Suprapubic skin (tissue), 4 donors: ENCODE data around the gene DEPP1. TPM values are rescaled to one million over a fixed set of nuclear protein-coding genes. Genes with fewer than 3 reads are reported as not detected.
A peak's percentile ranks its signal among the peaks of the same experiment; 100 is the strongest.

Experiments
- DNase-seq, 2 donors: peaks; one replicate each; pipeline ENCODE4 v3.0.0-alpha.2; 2019; ENCODE audit warnings: low spot score in 2 of 2
- H3K27ac ChIP-seq: fragments of 200-600 bp; sonication (generic); one replicate; pipeline ENCODE4 v1.5.1; 2019
- H3K27me3 ChIP-seq: fragments of 200-600 bp; sonication (generic); one replicate; pipeline ENCODE4 v1.5.1; 2019
- H3K36me3 ChIP-seq: fragments of 200-600 bp; sonication (generic); one replicate; pipeline ENCODE4 v1.5.1; 2019
- H3K4me1 ChIP-seq: fragments of 200-600 bp; sonication (generic); one replicate; pipeline ENCODE4 v1.5.1; 2019
- H3K4me3 ChIP-seq: fragments of 200-600 bp; sonication (generic); one replicate; pipeline ENCODE4 v1.5.1; 2019; ENCODE audit warnings: mild to moderate bottlenecking
- H3K9me3 ChIP-seq: fragments of 200-600 bp; sonication (generic); one replicate; pipeline ENCODE4 v1.5.1; 2019
- CTCF ChIP-seq, 2 donors: fragments of 200-600 bp in 1 of 2; fragments of 450-650 bp in 1 of 2; sonication (generic) in 1 of 2; IDR thresholded peaks; one replicate each; pipeline ENCODE4 v1.5.1; 2016 to 2019; ENCODE audit warnings: antibody characterized with exemption in 2 of 2, mild to moderate bottlenecking in 1 of 2, moderate library complexity in 1 of 2
- EP300 ChIP-seq: sonication (generic); formaldehyde crosslinking; IDR thresholded peaks from one replicate; pipeline ENCODE4 v1.6.1; 2017; ENCODE audit warnings: antibody characterized with exemption
- POLR2A ChIP-seq, 2 donors: fragments of 450-650 bp; IDR thresholded peaks; one replicate each; pipeline ENCODE4 v1.6.1; 2017; ENCODE audit warnings: antibody characterized with exemption in 2 of 2, mild to moderate bottlenecking in 2 of 2, moderate library complexity in 2 of 2
- POLR2AphosphoS5 ChIP-seq, 3 donors: sonication (generic); formaldehyde crosslinking; IDR thresholded peaks; one replicate each; pipeline ENCODE4 v1.6.1; 2017; ENCODE audit warnings: antibody characterized with exemption in 3 of 3
- WGBS: methylation state at CpG from one replicate; pipeline ENCODE4 v1.1.5; 2018; 5-methylcytosine and 5-hydroxymethylcytosine counted together
- total RNA-seq, 4 donors: library from RNA; depleted of rRNA; stranded (reverse); fragments of >200 nt; gene quantifications; one replicate each; pipeline ENCODE4 v1.1.0, GENCODE V29; 2016

The DEPP1 gene
- total RNA-seq, 4 donors from 2014 or later: 27.5 to 101 (median 38.2) TPM

GRCh38 chr10:45000752-45001380 lies 22.3 kb upstream of the DEPP1 start, which contains the start of gene ZNF22:
Gene ZNF22 (plus strand): TSS chr10:45000923. CDS start chr10:45003369, 2,446 bp downstream.
- Histone ChIP-seq H3K27ac (peak within 1 kb of the TSS; percentile 97), H3K4me3 (peak within 1 kb of the TSS; percentile 66), H3K36me3 (peaks cover 11% of the 10 kb centered on the region), H3K9me3 (no peaks in the 10 kb centered on the region), H3K4me1 (peaks cover 58% of the 10 kb centered on the region), H3K27me3 (no peaks in the 10 kb centered on the region)
- DNase-seq: no peak
- TF ChIP-seq POLR2AphosphoS5 (IDR thresholded peaks at IDR 0.05) (no peak), POLR2A (IDR thresholded peaks at IDR 0.05) (peak in 1 of 2 donors; percentile 50), CTCF (IDR thresholded peaks at IDR 0.05) (no peak), EP300 (no peak)
- 0% methylated on average over 17 of the region's 79 CpGs for WGBS

- WGBS: 31% methylated on average over 12 of the region's 12 CpGs
- DNase-seq: peak; percentile 93 to 94
These were observed 21.6 kb upstream of the DEPP1 start for GRCh38 chr10:45000138-45000751.

GRCh38 chr10:44998146-44998631 lies 19.6 kb upstream of the DEPP1 start:
- H3K27ac ChIP-seq: peak overlapping the region; percentile 88
- peaks cover 7% of the 10 kb centered on the region for H3K36me3 ChIP-seq
- H3K4me3 ChIP-seq: no peak overlapping the region
- 82% methylated on average over 6 of the region's 6 CpGs for WGBS
- TF ChIP-seq POLR2A (IDR thresholded peaks at IDR 0.05): no peak
- TF ChIP-seq POLR2AphosphoS5 (IDR thresholded peaks at IDR 0.05): peak in 1 of 3 donors; percentile 26
- H3K4me1 ChIP-seq: peaks cover 73% of the 10 kb centered on the region
- no peak for DNase-seq
- H3K9me3 ChIP-seq: no peaks in the 10 kb centered on the region
- H3K27me3 ChIP-seq: no peaks in the 10 kb centered on the region

More at GRCh38 chr10:45000138-45000751, 21.6 kb upstream of the DEPP1 start:
- Histone ChIP-seq H3K27me3 (no peaks in the 10 kb centered on the region), H3K9me3 (no peaks in the 10 kb centered on the region), H3K4me3 (peak overlapping the region; percentile 66), H3K27ac (peak overlapping the region; percentile 97), H3K4me1 (peaks cover 65% of the 10 kb centered on the region), H3K36me3 (peaks cover 11% of the 10 kb centered on the region)
- TF ChIP-seq POLR2AphosphoS5 (IDR thresholded peaks at IDR 0.05) (peak in 2 of 3 donors; percentile 44 to 47), EP300 (no peak)

GRCh38 chr10:44997105-44997748 lies 18.6 kb upstream of the DEPP1 start:
- H3K4me1 ChIP-seq: peaks cover 73% of the 10 kb centered on the region
- 87% methylated on average over 6 of the region's 6 CpGs for WGBS
- no peaks in the 10 kb centered on the region for H3K27me3 ChIP-seq
- peaks cover 7% of the 10 kb centered on the region for H3K36me3 ChIP-seq
- H3K9me3 ChIP-seq: no peaks in the 10 kb centered on the region
- no peak overlapping the region for H3K4me3 ChIP-seq
- no peak for DNase-seq
- TF ChIP-seq POLR2A (IDR thresholded peaks at IDR 0.05) (no peak), EP300 (no peak), CTCF (IDR thresholded peaks at IDR 0.05) (no peak), POLR2AphosphoS5 (IDR thresholded peaks at IDR 0.05) (no peak)
- peak overlapping the region; percentile 88 for H3K27ac ChIP-seq

- peak in 2 of 3 donors; percentile 8 to 9 for TF ChIP-seq POLR2AphosphoS5 (IDR thresholded peaks at IDR 0.05)
- TF ChIP-seq POLR2A (IDR thresholded peaks at IDR 0.05): no peak
- TF ChIP-seq EP300: no peak
- TF ChIP-seq CTCF (IDR thresholded peaks at IDR 0.05): no peak
- Histone ChIP-seq H3K9me3 (no peaks in the 10 kb centered on the region), H3K4me1 (peaks cover 73% of the 10 kb centered on the region), H3K4me3 (no peak overlapping the region), H3K36me3 (peaks cover 7% of the 10 kb centered on the region), H3K27ac (peak overlapping the region; percentile 88), H3K27me3 (no peaks in the 10 kb centered on the region)
- WGBS: 45% methylated on average over 7 of the region's 9 CpGs
- peak in 1 of 2 donors; percentile 81 for DNase-seq
These were observed 17.5 kb upstream of the DEPP1 start for GRCh38 chr10:44995914-44996669.
